Type B pancreatic cell (in vitro differentiated cells): ENCODE measurements around the gene GOLGB1. TPM values are rescaled to one million over a fixed set of nuclear protein-coding genes. Genes with fewer than 3 reads are reported as not detected.

Source experiments
- DNase-seq: peaks from one replicate; pipeline ENCODE4 v3.0.0; 2021; ENCODE audit warnings: mixed read lengths; ENCODE audit not compliant: unreplicated experiment; ENCODE audit errors: extremely low spot score
- H3K27ac Mint-ChIP-seq: 2 replicates; pipeline ENCODE4 v1.8.0; 2021; ENCODE audit warnings: mild to moderate bottlenecking, mixed read lengths
- H3K27me3 Mint-ChIP-seq: 2 replicates; pipeline ENCODE4 v1.8.0; 2021; ENCODE audit warnings: mixed read lengths
- H3K36me3 Mint-ChIP-seq: 2 replicates; pipeline ENCODE4 v1.8.0; 2021; ENCODE audit warnings: mixed read lengths
- H3K4me1 Mint-ChIP-seq: one replicate; pipeline ENCODE4 v1.8.0; 2021; ENCODE audit warnings: mixed read lengths; ENCODE audit not compliant: unreplicated experiment
- H3K4me3 Mint-ChIP-seq: 2 replicates; pipeline ENCODE4 v1.8.0; 2021; ENCODE audit warnings: mild to moderate bottlenecking, mixed read lengths
- H3K9me3 Mint-ChIP-seq: 2 replicates; pipeline ENCODE4 v1.8.0; 2021; ENCODE audit warnings: mixed read lengths
- total RNA-seq: library from RNA; stranded (reverse); gene quantifications from 2 replicates; pipeline ENCODE4 v1.2.1, GENCODE V29; 2021; ENCODE audit warnings: low replicate concordance
- TF ChIP-seq, protein P1 (sequence below): fragments of 200-600 bp; sonication (generic); conservative IDR thresholded peaks from 2 replicates; pipeline ENCODE4 v1.5.0; 2021; ENCODE audit warnings: antibody characterized with exemption, mild to moderate bottlenecking

GOLGB1 gene
- total RNA-seq, 1 donor from 2014 or later: 49.9 TPM

DNA sequence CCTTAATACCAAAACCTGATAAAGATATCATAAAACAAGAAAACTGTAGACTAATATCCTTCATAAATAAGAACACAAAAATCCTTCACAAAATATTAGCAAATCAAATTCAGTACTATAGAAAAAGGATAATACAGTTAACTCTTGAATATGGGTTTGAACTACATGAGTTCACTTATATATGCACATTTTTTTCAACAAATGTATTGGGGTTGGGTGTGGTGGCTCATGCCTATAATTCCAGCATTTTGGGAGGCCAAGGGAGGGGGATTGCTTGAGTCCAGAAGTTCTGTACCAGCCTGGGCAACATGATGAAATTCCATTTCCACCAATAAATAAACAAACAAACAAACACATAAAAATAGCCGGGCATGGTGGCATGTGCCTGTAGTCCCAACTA lies 39.2 kb downstream of the GOLGB1 start:
- H3K4me3 Mint-ChIP-seq: no peak overlapping the region
- TF ChIP-seq, protein P1, sequence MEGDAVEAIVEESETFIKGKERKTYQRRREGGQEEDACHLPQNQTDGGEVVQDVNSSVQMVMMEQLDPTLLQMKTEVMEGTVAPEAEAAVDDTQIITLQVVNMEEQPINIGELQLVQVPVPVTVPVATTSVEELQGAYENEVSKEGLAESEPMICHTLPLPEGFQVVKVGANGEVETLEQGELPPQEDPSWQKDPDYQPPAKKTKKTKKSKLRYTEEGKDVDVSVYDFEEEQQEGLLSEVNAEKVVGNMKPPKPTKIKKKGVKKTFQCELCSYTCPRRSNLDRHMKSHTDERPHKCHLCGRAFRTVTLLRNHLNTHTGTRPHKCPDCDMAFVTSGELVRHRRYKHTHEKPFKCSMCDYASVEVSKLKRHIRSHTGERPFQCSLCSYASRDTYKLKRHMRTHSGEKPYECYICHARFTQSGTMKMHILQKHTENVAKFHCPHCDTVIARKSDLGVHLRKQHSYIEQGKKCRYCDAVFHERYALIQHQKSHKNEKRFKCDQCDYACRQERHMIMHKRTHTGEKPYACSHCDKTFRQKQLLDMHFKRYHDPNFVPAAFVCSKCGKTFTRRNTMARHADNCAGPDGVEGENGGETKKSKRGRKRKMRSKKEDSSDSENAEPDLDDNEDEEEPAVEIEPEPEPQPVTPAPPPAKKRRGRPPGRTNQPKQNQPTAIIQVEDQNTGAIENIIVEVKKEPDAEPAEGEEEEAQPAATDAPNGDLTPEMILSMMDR: no peak
- no peak overlapping the region for H3K27ac Mint-ChIP-seq
- H3K36me3 Mint-ChIP-seq: peaks cover 36% of the 10 kb centered on the region
- no peaks in the 10 kb centered on the region for H3K27me3 Mint-ChIP-seq
- no peaks in the 10 kb centered on the region for H3K4me1 Mint-ChIP-seq
- DNase-seq: no peak
- no peaks in the 10 kb centered on the region for H3K9me3 Mint-ChIP-seq

DNA sequence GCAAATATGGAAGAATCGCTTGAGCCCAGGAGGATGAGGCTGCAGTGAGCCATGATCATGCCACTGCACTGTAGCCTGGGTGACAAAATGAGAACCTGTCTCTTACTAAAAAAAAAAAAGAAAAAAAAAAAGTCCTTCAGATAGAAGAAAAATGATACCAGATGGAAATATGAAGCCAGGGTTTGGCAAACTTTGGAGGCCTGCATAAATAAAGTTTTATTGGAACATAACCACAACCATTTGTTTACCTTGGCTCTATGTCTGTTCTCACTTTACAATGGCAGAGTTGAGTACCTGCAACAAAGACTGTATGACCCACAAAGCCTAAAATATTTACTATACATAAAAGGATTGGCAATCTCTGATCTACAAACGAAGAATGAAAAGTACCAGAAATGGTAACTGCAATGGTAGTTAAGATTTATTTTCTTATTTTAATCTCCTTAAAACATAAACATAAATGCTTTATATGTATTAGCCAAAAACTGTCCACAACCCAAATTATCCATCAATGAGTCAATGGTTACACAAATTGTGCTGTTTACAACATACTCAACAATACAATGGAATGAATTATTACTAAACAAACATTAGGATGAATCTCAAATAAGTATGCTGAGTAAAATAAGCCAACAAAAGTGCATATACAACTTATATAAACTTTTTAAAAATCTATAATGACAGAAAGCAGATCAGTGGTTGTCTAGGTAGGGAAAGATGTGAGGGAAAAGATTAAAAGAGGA lies 41.8 kb downstream of the GOLGB1 start:
- Mint-ChIP-seq H3K9me3 (no peaks in the 10 kb centered on the region), H3K27me3 (no peaks in the 10 kb centered on the region), H3K4me1 (no peaks in the 10 kb centered on the region), H3K27ac (no peak overlapping the region), H3K4me3 (no peak overlapping the region), H3K36me3 (peaks cover 38% of the 10 kb centered on the region)
- DNase-seq: no peak
- TF ChIP-seq, protein P1: no peak

GRCh38 chr3:121705541-121705940 lies 44.0 kb downstream of the GOLGB1 start:
- DNase-seq: no peak
- Mint-ChIP-seq H3K4me3 (no peak overlapping the region), H3K4me1 (no peaks in the 10 kb centered on the region), H3K27me3 (no peaks in the 10 kb centered on the region), H3K9me3 (no peaks in the 10 kb centered on the region), H3K36me3 (peaks cover 38% of the 10 kb centered on the region), H3K27ac (no peak overlapping the region)
- TF ChIP-seq, protein P1: no peak

GRCh38 chr3:121703973-121704372 lies 45.6 kb downstream of the GOLGB1 start:
- Mint-ChIP-seq H3K4me3 (no peak overlapping the region), H3K27me3 (no peaks in the 10 kb centered on the region), H3K4me1 (no peaks in the 10 kb centered on the region), H3K27ac (no peak overlapping the region), H3K9me3 (no peaks in the 10 kb centered on the region), H3K36me3 (peaks cover 36% of the 10 kb centered on the region)
- no peak for DNase-seq
- TF ChIP-seq, protein P1: no peak

DNA sequence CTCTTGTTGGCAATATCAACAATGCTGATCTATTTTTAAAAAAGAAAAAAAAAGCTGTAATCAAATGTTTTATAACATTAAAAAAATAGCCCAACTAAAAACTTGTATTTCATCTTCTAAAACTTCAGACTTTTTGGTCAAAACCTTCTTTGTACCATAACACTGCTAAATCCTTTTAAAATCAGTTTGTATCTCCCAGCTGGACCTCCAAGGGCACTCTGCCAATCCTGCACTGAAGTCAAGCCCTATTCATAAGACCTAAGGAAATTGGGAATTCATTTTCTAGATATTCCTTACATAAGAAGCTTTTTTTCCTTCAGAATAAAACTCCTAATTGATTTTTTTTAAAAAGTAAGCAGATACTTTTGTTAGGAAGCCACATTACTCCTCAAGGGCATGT lies 50.6 kb downstream of the GOLGB1 start:
- no peak for DNase-seq
- Mint-ChIP-seq H3K9me3 (no peaks in the 10 kb centered on the region), H3K4me3 (no peak overlapping the region), H3K27ac (no peak overlapping the region), H3K36me3 (peaks cover 20% of the 10 kb centered on the region), H3K4me1 (no peaks in the 10 kb centered on the region), H3K27me3 (no peaks in the 10 kb centered on the region)
- TF ChIP-seq, protein P1: no peak
